HG02840 (cell line): ENCODE results near the gene SPATA45.
A peak's percentile ranks its signal among the peaks of the same experiment; 100 is the strongest.

Experiments
- ATAC-seq: cut with Tn5 transposase; IDR thresholded peaks from one replicate; pipeline ENCODE4 v1.9.1; 2021; ENCODE audit warnings: mild to moderate bottlenecking, moderate library complexity, moderate number of reproducible peaks; ENCODE audit not compliant: unreplicated experiment, low FRiP score

SPATA45 gene

GRCh38 chr1:212833211-212834207, 13.9 kb downstream of the SPATA45 start:
- peak; percentile 68 for ATAC-seq

DNA sequence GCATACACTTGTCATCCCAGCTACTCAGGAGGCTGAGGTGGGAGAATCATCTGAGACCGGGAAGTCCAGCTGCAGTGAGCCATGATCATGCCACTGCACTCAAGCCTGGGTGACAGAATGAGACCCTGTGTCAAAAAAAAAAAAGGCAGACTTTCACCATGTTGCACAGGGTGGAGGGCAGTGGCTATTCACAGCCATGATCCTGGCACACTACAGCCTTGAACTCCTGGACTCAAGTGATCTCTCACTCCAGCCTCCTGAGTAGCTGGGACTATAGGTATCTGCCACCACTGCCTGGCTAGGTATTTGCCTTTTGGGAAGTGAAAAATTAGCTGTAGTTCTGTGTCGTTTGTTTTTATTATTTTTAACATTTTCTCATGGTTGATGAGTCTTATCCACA, 19.1 kb downstream of the SPATA45 start:
- ATAC-seq = no peak

DNA sequence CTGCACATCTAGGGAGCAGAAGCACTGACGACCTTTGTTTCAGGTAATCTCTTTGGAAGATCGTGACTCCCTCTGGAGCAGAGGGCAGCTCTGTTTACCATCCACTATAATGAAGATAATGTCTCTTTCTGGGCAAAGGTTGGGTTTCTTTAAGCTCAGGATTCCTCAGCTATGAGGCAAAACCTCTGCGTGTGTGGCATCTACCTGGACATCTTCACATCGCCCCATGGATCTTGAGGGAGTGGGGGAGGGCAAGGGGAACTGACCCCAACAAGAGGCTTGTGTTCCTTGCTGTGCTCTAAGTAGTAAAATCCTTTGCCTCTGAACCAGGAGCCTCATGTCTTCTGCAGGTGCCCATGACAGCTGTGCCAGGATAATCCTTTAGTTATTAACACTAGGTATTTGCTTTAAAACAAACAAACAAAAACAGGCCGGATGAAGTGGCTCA, 19.6 kb downstream of the SPATA45 start:
- no peak for ATAC-seq

GRCh38 chr1:212827171-212827776, 20.2 kb downstream of the SPATA45 start:
- no peak for ATAC-seq

GRCh38 chr1:212825798-212826452, 21.5 kb downstream of the SPATA45 start:
- no peak for ATAC-seq

DNA sequence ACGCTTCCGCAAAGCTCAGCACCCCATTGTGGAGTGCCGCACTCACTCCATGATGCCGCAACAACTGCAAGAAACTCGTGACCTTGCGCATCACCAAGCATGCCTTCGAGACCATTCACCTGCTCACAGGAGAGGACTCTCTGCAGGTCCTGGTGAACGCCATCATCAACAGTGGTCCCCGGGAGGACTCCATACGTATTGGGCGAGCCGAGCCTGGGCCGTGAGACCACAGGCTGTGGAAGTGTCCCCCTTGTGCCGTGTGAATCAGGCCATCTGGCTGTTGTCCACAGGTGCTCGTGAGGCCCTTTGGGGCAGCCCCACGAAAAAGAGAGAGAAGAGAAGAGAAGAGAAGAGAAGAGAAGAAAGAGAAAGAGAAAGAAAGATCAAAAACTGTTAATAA, 23.2 kb downstream of the SPATA45 start:
- no peak for ATAC-seq

DNA sequence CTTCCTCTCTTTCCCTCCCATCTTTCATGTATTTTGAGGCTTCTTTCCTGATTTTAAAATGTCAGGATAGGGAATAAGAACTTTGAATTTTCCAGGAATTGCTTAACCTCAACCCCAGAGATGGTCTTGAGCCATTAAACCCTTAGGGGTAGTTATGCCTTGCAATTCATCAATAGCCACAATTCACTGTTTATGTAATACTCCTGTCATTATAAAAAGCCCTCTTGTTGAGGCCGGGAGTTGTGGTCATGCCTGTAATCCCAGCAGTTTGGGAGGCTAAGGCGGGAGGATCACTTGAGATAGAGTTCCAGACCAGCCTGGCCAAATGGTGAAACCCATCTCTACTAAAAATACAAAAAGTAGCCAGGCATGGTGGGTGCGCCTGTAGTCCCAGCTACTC, 24.5 kb downstream of the SPATA45 start:
- no peak for ATAC-seq

- ATAC-seq = no peak
Observed at GRCh38 chr1:212820969-212821368, 26.5 kb downstream of the SPATA45 start.

DNA sequence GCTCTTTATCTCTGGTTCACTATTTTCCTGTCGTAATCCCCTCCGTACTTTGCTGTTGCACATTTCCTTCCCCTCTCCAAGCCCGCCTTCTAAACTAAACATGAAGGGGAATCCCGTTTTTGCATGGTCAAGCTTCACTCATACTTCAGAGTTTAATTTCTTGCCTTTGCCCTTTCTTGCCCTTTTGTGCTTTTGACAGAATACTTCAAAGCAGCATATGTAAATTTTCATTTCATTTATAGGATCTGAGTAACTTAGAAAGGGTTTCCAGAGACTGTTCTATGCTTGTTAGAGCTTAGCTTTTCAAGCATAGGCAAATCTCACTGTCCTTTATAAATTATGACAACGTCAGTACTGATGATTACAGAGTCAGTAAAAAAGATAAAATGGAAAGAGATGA, 27.7 kb downstream of the SPATA45 start:
- no peak for ATAC-seq

DNA sequence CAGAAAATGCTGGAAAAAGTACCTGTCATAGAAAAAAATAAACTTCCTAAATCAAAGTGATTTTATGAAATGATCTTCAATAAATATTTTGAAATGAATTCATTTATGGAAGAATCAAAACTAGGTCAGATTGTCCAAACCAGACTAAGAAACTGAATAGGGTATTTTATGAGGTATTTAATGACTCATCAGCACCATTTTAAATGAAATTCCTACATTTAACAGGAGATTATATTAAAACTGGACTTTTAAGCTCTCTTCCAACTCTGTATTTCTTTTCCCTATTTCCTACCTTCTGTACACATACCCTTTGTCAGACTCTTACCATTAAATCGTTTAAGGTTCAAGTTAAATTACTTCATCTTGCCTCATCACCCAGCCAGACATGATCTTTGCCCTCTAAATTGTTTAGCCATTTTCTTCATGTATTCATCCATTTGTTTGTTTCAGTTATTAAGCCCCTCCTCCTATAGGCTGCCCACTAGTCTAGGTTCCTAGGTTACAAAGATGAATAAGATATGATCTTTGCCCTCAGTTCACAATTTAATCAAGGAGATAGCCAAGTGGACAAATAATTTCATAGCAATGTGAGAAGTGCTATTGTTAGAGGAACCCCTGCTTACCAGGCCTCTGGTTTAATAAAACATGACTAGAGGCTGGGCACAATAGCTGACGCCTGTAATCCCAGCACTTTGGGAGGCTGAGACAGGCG, 30.7 kb downstream of the SPATA45 start:
- no peak for ATAC-seq

GRCh38 chr1:212814537-212815334, 32.7 kb downstream of the SPATA45 start:
- ATAC-seq = no peak

DNA sequence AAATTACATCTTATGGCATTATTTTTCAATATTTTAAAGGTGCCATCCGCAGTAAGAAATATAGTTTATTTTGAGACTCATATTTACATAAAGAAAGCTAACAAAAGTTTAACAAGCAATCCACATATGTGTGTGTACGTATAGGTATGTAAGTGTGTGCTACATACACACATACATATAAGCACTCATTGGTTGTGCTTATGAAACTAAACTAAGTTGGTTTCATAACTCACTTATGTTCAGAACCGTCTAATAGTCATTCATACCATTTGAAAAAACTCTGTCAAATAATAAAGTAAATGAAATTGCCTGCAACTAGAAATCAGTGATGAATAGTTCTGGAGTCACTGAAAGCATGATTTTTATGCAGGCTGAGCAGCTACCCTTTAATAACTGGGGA, 41.7 kb downstream of the SPATA45 start:
- no peak for ATAC-seq

DNA sequence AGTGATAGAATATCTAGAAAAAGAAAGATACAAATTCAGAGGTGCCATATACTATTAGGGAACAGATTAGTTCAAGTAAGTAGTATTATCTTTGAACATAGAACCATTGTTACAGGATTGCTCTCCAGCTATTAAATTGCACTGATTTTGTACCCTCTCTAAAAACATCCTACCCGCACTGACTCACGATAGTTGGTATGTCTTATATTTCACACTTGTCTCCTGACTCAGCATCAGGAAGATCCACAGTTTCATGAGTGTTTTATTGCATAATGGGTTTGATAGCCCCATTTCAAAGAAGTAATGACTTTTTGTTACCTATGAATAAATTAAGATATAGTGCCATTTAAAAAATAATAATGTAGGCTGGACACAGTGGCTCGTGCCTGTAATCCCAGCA, 49.8 kb downstream of the SPATA45 start:
- no peak for ATAC-seq

DNA sequence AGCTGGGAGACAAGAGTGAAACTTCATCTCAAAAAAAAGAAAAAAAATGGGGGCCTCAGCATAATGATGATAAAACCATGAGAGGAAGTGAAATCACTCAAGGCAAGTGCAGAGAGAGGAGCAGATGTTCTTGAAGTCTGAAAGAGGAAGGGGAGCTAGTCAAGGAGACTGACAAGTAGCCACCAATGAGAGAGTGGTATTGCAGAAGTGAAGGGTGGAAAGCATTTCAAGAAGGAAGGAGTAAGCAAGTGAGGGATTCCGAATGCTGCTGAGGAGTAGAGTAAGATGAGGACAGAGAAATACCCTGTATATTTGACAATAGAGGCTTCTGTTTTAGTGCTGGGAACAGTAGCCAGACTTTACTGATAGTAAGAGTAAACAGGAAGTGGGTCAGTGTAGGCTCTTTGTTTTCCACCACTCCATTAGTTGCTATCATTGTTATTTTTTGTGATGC, 52.9 kb downstream of the SPATA45 start:
- peak; percentile 48 for ATAC-seq

GRCh38 chr1:212792396-212792908, 55.0 kb downstream of the SPATA45 start:
- ATAC-seq = no peak

DNA sequence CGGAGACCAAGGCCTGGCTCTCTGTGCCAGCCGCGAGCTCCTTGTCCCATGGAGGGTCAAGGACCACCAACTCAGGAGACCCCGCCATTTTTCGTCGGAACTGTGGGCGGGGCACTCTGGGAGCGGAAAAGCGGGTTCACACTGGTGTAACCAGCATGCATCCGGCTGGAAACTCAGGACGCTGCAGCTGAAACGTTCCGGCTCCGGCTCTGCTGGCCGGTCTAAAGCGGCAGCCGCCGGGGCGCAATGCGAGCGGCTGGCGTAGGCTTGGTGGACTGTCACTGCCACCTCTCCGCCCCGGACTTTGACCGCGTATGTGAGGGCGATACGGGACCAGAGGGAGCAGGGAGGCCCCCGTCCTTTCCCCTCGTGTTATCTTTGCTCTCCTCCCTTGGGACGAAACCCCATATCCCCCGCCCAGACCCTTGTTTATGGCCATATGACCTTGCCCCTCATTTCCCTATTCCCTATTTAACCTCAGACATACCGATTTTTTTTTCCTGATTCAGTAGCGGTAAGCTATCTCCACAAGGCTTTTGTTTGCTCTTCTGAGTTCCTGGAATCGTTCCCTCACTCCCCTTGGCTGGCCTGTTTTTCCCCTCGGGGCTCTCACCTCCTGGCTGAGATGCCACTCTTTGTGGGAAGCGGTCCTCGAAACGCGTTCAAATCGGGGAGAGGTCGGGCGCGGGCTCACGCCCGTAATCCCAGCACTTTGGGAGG, 55.6 kb downstream of the SPATA45 start, which contains the start of the genes NSL1 and TATDN3:
NSL1 (minus strand) TSS at position 102 of the 720 bp plus-strand sequence; CDS start at position 88, 14 bp downstream.
TATDN3 (plus strand) TSS at position 219 of the 720 bp plus-strand sequence; CDS start at position 247, 28 bp downstream.
- peak; percentile 76 for ATAC-seq

GRCh38 chr1:212791261-212791675, 56.2 kb downstream of the SPATA45 start:
- peak; percentile 31 for ATAC-seq

DNA sequence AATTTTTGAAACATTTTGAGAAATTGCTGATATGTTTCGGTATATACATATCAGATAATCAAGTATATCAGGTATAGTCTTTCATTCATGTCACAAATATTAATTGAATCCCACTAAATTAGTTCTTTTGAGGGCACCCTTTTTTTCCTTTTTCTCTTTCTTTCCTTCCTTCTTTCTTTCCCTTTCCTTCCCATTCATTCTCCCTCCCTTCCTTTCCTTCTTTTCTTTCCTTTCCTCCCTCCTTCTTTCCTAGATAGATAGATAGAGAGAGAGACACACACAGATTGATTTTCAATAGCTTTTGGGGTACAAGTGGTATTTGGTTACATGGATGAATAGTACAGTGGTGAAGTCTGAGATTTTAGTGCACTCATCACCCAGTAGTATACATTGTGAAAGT, 61.6 kb downstream of the SPATA45 start:
- ATAC-seq = no peak
